DOHH2 (cell line): ENCODE results near the gene STX8.

Source experiments
- H3F3A ChIP-seq: fragments of 200-600 bp; sonication (generic), shearing (Covaris generic); 2 replicates; pipeline ENCODE4 v1.6.0; 2016; ENCODE audit warnings: antibody characterized with exemption, mild to moderate bottlenecking; ENCODE audit not compliant: control insufficient read depth, insufficient read depth
- H3K27ac ChIP-seq: fragments of 200-600 bp; sonication (generic); 2 replicates; pipeline ENCODE4 v1.5.1; 2014; ENCODE audit warnings: low read depth, mild to moderate bottlenecking, low read length, moderate library complexity
- H3K27me3 ChIP-seq: fragments of 200-600 bp; sonication (generic); 2 replicates; pipeline ENCODE4 v1.6.1; 2014; ENCODE audit warnings: mild to moderate bottlenecking, low read length, mixed read lengths; ENCODE audit not compliant: control insufficient read depth
- H3K36me3 ChIP-seq: fragments of 200-600 bp; sonication (generic); 2 replicates; pipeline ENCODE4 v1.6.1; 2014; ENCODE audit warnings: mild to moderate bottlenecking, low read length, moderate library complexity, mixed read lengths; ENCODE audit not compliant: control insufficient read depth
- H3K4me1 ChIP-seq: fragments of 200-600 bp; sonication (generic); 2 replicates; pipeline ENCODE4 v1.6.1; 2014; ENCODE audit warnings: mild to moderate bottlenecking, low read length, mixed read lengths; ENCODE audit not compliant: control insufficient read depth
- H3K4me2 ChIP-seq: fragments of 200-600 bp; sonication (generic); 2 replicates; pipeline ENCODE4 v1.6.0; 2014; ENCODE audit warnings: mild to moderate bottlenecking, low read length, moderate library complexity
- H3K4me3 ChIP-seq: fragments of 200-600 bp; sonication (generic); 2 replicates; pipeline ENCODE4 v1.5.1; 2014; ENCODE audit warnings: mild to moderate bottlenecking, low read length, mixed read lengths
- H3K79me2 ChIP-seq: fragments of 200-600 bp; sonication (generic); 2 replicates; pipeline ENCODE4 v1.6.1; 2014; ENCODE audit warnings: mild to moderate bottlenecking, low read length, mixed read lengths; ENCODE audit not compliant: control insufficient read depth
- H3K9me2 ChIP-seq: fragments of 200-600 bp; sonication (generic); replicated peaks from 2 replicates; pipeline ENCODE4 v1.6.1; 2014; ENCODE audit warnings: mild to moderate bottlenecking, low read length, mixed read lengths; ENCODE audit not compliant: control insufficient read depth
- H3K9me3 ChIP-seq: fragments of 200-600 bp; sonication (generic); 2 replicates; pipeline ENCODE4 v1.6.1; 2014; ENCODE audit warnings: antibody characterized with exemption, low read length, mixed read lengths; ENCODE audit not compliant: control insufficient read depth, insufficient read depth
- H4K20me1 ChIP-seq: fragments of 200-600 bp; sonication (generic); 2 replicates; pipeline ENCODE4 v1.6.0; 2014; ENCODE audit warnings: low read depth, mild to moderate bottlenecking, antibody characterized with exemption, low read length, moderate library complexity; ENCODE audit not compliant: control insufficient read depth, insufficient read depth
- CTCF ChIP-seq: fragments of 200-600 bp; sonication (generic); IDR thresholded peaks from one replicate; pipeline ENCODE4 v1.5.1; 2014; ENCODE audit warnings: antibody characterized with exemption, mild to moderate bottlenecking, low read depth, low read length; ENCODE audit not compliant: poor library complexity, severe bottlenecking
- EZH2phosphoT487 ChIP-seq: fragments of 200-600 bp; sonication (generic); IDR thresholded peaks from 2 replicates; pipeline ENCODE4 v1.6.1; 2017; ENCODE audit warnings: borderline replicate concordance, mild to moderate bottlenecking, antibody characterized with exemption, low read length, moderate library complexity, mixed read lengths

Gene STX8

GRCh38 chr17:9298776-9299295 is 276.8 kb downstream of the STX8 start:
- no peaks in the 10 kb centered on the region for H3F3A ChIP-seq
- H3K9me3 ChIP-seq = no peaks in the 10 kb centered on the region
- no peak overlapping the region for H3K4me3 ChIP-seq
- TF ChIP-seq EZH2phosphoT487 = no peak
- no peak for TF ChIP-seq CTCF
- peaks cover 17% of the 10 kb centered on the region for H3K4me1 ChIP-seq
- H3K27me3 ChIP-seq = no peaks in the 10 kb centered on the region
- no peak overlapping the region for H3K4me2 ChIP-seq
- no peaks in the 10 kb centered on the region for H3K79me2 ChIP-seq
- no peak overlapping the region for H3K27ac ChIP-seq
- H4K20me1 ChIP-seq = no peaks in the 10 kb centered on the region
- no peaks in the 10 kb centered on the region for H3K36me3 ChIP-seq
- H3K9me2 ChIP-seq = no peaks in the 10 kb centered on the region

DNA sequence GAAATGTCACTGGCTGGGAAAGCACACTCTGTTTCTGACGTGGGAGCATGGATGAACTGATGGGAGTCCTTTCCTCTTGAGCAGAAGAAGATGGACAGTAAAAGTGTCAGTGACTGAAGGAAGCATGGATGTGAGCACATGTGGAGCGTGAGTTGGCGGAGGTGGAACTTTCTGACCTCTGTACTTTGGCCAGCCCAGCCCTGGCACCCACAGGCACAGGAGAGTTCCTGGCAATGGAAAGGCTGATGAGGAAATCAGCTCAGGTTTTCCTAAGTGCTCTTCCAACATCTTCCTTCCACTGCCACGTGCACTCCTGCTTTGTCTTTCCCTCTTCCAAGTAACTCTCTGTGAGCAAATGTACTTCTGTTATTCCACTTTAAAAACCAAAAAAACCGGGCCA is 277.5 kb downstream of the STX8 start:
- no peaks in the 10 kb centered on the region for H3K9me2 ChIP-seq
- H3K36me3 ChIP-seq = no peaks in the 10 kb centered on the region
- TF ChIP-seq EZH2phosphoT487 = no peak
- TF ChIP-seq CTCF = no peak
- peaks cover 17% of the 10 kb centered on the region for H3K4me1 ChIP-seq
- H3K9me3 ChIP-seq = no peaks in the 10 kb centered on the region
- H3K79me2 ChIP-seq = no peaks in the 10 kb centered on the region
- H3K27ac ChIP-seq = no peak overlapping the region
- no peaks in the 10 kb centered on the region for H4K20me1 ChIP-seq
- no peak overlapping the region for H3K4me2 ChIP-seq
- H3F3A ChIP-seq = no peaks in the 10 kb centered on the region
- H3K27me3 ChIP-seq = no peaks in the 10 kb centered on the region
- no peak overlapping the region for H3K4me3 ChIP-seq

DNA sequence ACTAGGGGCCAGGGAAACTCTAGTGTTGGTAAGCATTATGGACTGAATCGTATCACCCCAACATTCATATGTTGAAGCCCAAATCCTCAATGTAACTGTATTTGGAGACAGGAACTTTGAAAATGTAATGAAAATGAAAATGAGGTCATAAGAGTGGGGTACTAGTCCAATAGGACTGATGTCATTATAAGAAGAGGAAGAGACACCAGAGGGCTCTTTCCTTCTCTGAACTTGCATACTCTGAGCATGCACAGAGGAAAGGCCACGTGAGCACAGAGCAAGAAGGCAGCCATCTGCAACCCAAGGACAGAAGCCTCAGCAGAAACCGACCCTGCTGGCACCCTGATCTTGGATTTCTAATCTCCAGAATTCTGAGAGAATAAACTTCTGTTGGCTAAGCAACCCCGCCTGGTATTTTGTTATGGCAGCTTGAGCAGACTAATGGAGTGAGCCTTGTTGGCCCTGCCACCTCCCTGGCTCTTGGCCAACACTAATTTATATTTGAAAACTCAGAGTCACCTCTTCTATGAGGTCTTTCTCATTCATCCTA is 280.9 kb downstream of the STX8 start:
- Histone ChIP-seq H3K79me2 (no peaks in the 10 kb centered on the region), H3K36me3 (no peaks in the 10 kb centered on the region), H3K9me2 (no peaks in the 10 kb centered on the region), H3K4me1 (no peaks in the 10 kb centered on the region), H3K27me3 (no peaks in the 10 kb centered on the region; the same call in 1 of the 2 replicates), H4K20me1 (no peaks in the 10 kb centered on the region; the same call in 1 of the 2 replicates), H3K27ac (no peak overlapping the region), H3K4me3 (no peak overlapping the region), H3F3A (no peaks in the 10 kb centered on the region), H3K4me2 (no peak overlapping the region), H3K9me3 (no peaks in the 10 kb centered on the region)
- TF ChIP-seq EZH2phosphoT487 (no peak), CTCF (no peak)
